ENCODE results near the gene WNK2. TPM values are rescaled to one million over a fixed set of nuclear protein-coding genes. Genes with fewer than 3 reads are reported as not detected.
A peak's percentile ranks its signal among the peaks of the same experiment; 100 is the strongest.

Gene WNK2
- total and polyA plus RNA-seq, 7 experiments from 2014 or later, result 0.32 to 0.83 (median 0.46) TPM; not detected in 3

DNA sequence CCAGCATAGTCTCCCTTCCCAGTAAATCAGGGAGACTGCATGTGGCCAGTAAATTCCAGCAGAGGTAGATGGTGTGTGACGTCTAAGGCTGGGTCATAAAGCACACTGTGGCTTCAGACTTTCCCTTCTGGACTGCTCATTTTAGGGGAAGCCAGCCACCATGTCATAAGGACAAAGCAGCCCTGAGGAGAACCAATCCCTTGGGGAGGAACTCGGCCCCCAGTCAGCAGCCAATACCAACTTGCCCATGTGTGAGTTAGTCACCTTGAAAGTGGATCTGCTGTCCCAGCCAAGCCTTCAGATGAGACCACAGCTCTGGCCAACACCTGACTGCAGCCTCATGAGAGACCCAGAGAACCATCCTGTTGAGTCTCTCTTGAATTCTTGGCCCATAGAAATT is 35.2 kb upstream of the WNK2 start:
- peaks cover 11 to 50% (median 37%) of the 10 kb centered on the region in 7 donors for H3K4me1 Mint-ChIP-seq
- intact Hi-C loops (cut with micrococcal nuclease), result no loop called here
- CTCF ChIA-PET, result no interaction called here
- Histone ChIP-seq H3K4me3 (ENCODE audit: low read length) (no peak overlapping the region), H3K4me1 (ENCODE audit: control insufficient read depth in 2 of 2, insufficient read depth in 2 of 2, low read length in 2 of 2) (peaks cover 13 to 20% of the 10 kb centered on the region in 2 donors), H3K27ac (ENCODE audit: low read depth, low read length) (no peak overlapping the region), H3K9me3 (ENCODE audit: control insufficient read depth in 2 of 3, low read length in 3 of 3) (no peaks in the 10 kb centered on the region), H3K27me3 (ENCODE audit: control insufficient read depth in 2 of 2, insufficient read depth in 2 of 2, low read length in 2 of 2) (no peaks in the 10 kb centered on the region), H3K36me3 (ENCODE audit: control insufficient read depth in 2 of 3, insufficient read depth in 3 of 3, low read length in 3 of 3) (no peaks in the 10 kb centered on the region)
- H3K36me3 Mint-ChIP-seq, result peaks cover 0 to 25% (median 0%) of the 10 kb centered on the region in 5 donors
- peak overlapping the region in 1 of 10 donors; percentile 33 for H3K4me3 Mint-ChIP-seq
- DNase-seq (no peak), ATAC-seq (no peak)
- peak overlapping the region in 8 of 9 donors; percentile 14 to 89 (median 62) for H3K27ac Mint-ChIP-seq
- no peaks in the 10 kb centered on the region for H3K27me3 Mint-ChIP-seq
- POLR2A ChIA-PET, result interaction anchor here (1.5 kb wide), 1 partner anchor 18 kb away, joined by 3 read pairs; no protein-coding TSS in a partner anchor
- peaks cover 0 to 18% (median 4%) of the 10 kb centered on the region in 11 donors for H3K9me3 Mint-ChIP-seq

GRCh38 chr9:93149361-93149760 is 34.6 kb upstream of the WNK2 start:
- Mint-ChIP-seq H3K4me1 (peaks cover 7 to 47% (median 31%) of the 10 kb centered on the region in 7 donors), H3K36me3 (peaks cover 0 to 25% (median 0%) of the 10 kb centered on the region in 5 donors), H3K27ac (peak overlapping the region in 5 of 9 donors; percentile 41 to 89 (median 76)), H3K9me3 (peaks cover 0 to 18% (median 4%) of the 10 kb centered on the region in 11 donors), H3K27me3 (no peaks in the 10 kb centered on the region), H3K4me3 (peak overlapping the region in 2 of 10 donors; percentile 6 to 56)
- ChIA-PET CTCF (interaction anchor here (0.6 kb wide), 2 partner anchors 136 to 1011 kb away, joined by 3 read pairs; no protein-coding TSS in a partner anchor), POLR2A (interaction anchor here (1.5 kb wide), 1 partner anchor 19 kb away, joined by 3 read pairs; no protein-coding TSS in a partner anchor)
- no peak for ATAC-seq
- DNase-seq, result no peak
- intact Hi-C loops (cut with micrococcal nuclease), result no loop called here
- H3K4me1 ChIP-seq (ENCODE audit: control insufficient read depth in 2 of 2, insufficient read depth in 2 of 2, low read length in 2 of 2), result peaks cover 6 to 14% of the 10 kb centered on the region in 2 donors
- H3K27ac ChIP-seq (ENCODE audit: low read depth, low read length), result no peak overlapping the region
- H3K9me3 ChIP-seq (ENCODE audit: control insufficient read depth in 2 of 3, low read length in 3 of 3), result no peaks in the 10 kb centered on the region
- H3K36me3 ChIP-seq (ENCODE audit: control insufficient read depth in 2 of 3, insufficient read depth in 3 of 3, low read length in 3 of 3), result no peaks in the 10 kb centered on the region
- no peak overlapping the region for H3K4me3 ChIP-seq (ENCODE audit: low read length)
- no peaks in the 10 kb centered on the region for H3K27me3 ChIP-seq (ENCODE audit: control insufficient read depth in 2 of 2, insufficient read depth in 2 of 2, low read length in 2 of 2)

GRCh38 chr9:93151097-93151784 is 32.7 kb upstream of the WNK2 start:
- no peaks in the 10 kb centered on the region for H3K27me3 Mint-ChIP-seq
- H3K9me3 Mint-ChIP-seq, result peaks cover 0 to 18% (median 3%) of the 10 kb centered on the region in 11 donors
- Histone ChIP-seq H3K9me3 (ENCODE audit: control insufficient read depth in 2 of 3, low read length in 3 of 3) (no peaks in the 10 kb centered on the region), H3K27ac (ENCODE audit: low read depth, low read length) (no peak overlapping the region), H3K4me3 (ENCODE audit: low read length) (no peak overlapping the region), H3K36me3 (ENCODE audit: control insufficient read depth in 2 of 3, insufficient read depth in 3 of 3, low read length in 3 of 3) (no peaks in the 10 kb centered on the region), H3K4me1 (ENCODE audit: control insufficient read depth in 2 of 2, insufficient read depth in 2 of 2, low read length in 2 of 2) (peaks cover 0 to 7% of the 10 kb centered on the region in 2 donors), H3K27me3 (ENCODE audit: control insufficient read depth in 2 of 2, insufficient read depth in 2 of 2, low read length in 2 of 2) (no peaks in the 10 kb centered on the region)
- POLR2A ChIA-PET, result interaction anchor here (0.6 kb wide), 1 partner anchor 14 kb away, joined by 3 read pairs; no protein-coding TSS in a partner anchor
- peaks cover 0 to 21% (median 0%) of the 10 kb centered on the region in 5 donors for H3K36me3 Mint-ChIP-seq
- no peak overlapping the region for H3K4me3 Mint-ChIP-seq
- ATAC-seq (no peak), DNase-seq (no peak)
- intact Hi-C loops (cut with micrococcal nuclease), result no loop called here
- CTCF ChIA-PET, result no interaction called here
- peaks cover 3 to 49% (median 19%) of the 10 kb centered on the region in 7 donors for H3K4me1 Mint-ChIP-seq
- peak overlapping the region in 2 of 9 donors; percentile 40 to 54 for H3K27ac Mint-ChIP-seq

GRCh38 chr9:93154293-93154903 is 29.5 kb upstream of the WNK2 start:
- ChIA-PET CTCF (interaction anchor here (1.1 kb wide), 1 partner anchor 10 kb away, joined by 3 read pairs; no protein-coding TSS in a partner anchor), POLR2A (interaction anchor here (0.6 to 1.6 kb wide), 5 partner anchors 8 to 156 kb away, joined by 3 to 6 read pairs (median 3); no protein-coding TSS in a partner anchor)
- Mint-ChIP-seq H3K27me3 (no peaks in the 10 kb centered on the region), H3K27ac (peak overlapping the region in 5 of 9 donors; percentile 17 to 72 (median 25)), H3K9me3 (no peaks in the 10 kb centered on the region), H3K36me3 (peaks cover 0 to 2% (median 0%) of the 10 kb centered on the region in 5 donors), H3K4me3 (peak overlapping the region in 1 of 10 donors; percentile 7), H3K4me1 (peaks cover 2 to 38% (median 8%) of the 10 kb centered on the region in 7 donors)
- Histone ChIP-seq H3K4me1 (ENCODE audit: control insufficient read depth in 2 of 2, insufficient read depth in 2 of 2, low read length in 2 of 2) (peaks cover 0 to 1% of the 10 kb centered on the region in 2 donors), H3K27ac (ENCODE audit: low read depth, low read length) (no peak overlapping the region), H3K36me3 (ENCODE audit: control insufficient read depth in 2 of 3, insufficient read depth in 3 of 3, low read length in 3 of 3) (no peaks in the 10 kb centered on the region), H3K27me3 (ENCODE audit: control insufficient read depth in 2 of 2, insufficient read depth in 2 of 2, low read length in 2 of 2) (no peaks in the 10 kb centered on the region), H3K4me3 (ENCODE audit: low read length) (no peak overlapping the region), H3K9me3 (ENCODE audit: control insufficient read depth in 2 of 3, low read length in 3 of 3) (no peaks in the 10 kb centered on the region)
- intact Hi-C loops (cut with micrococcal nuclease), result loop anchor here in 1 of 2 donors (2.0 kb wide), 1 partner anchor 46 kb away; no protein-coding TSS in a partner anchor
- ATAC-seq, result peak; percentile 70
- DNase-seq, result peak in 5 of 9 donors; percentile 34 to 55 (median 41)

- Histone ChIP-seq H3K4me3 (ENCODE audit: low read length) (no peak overlapping the region), H3K27me3 (ENCODE audit: control insufficient read depth in 2 of 2, insufficient read depth in 2 of 2, low read length in 2 of 2) (no peaks in the 10 kb centered on the region), H3K4me1 (ENCODE audit: control insufficient read depth in 2 of 2, insufficient read depth in 2 of 2, low read length in 2 of 2) (peaks cover 0 to 5% of the 10 kb centered on the region in 2 donors), H3K36me3 (ENCODE audit: control insufficient read depth in 2 of 3, insufficient read depth in 3 of 3, low read length in 3 of 3) (no peaks in the 10 kb centered on the region), H3K27ac (ENCODE audit: low read depth, low read length) (no peak overlapping the region), H3K9me3 (ENCODE audit: control insufficient read depth in 2 of 3, low read length in 3 of 3) (no peaks in the 10 kb centered on the region)
- no peaks in the 10 kb centered on the region for H3K9me3 Mint-ChIP-seq
- POLR2A ChIA-PET, result interaction anchor here (0.6 to 1.0 kb wide), 3 partner anchors 11 to 140 kb away, joined by 3 to 4 read pairs (median 4); no protein-coding TSS in a partner anchor
- H3K27ac Mint-ChIP-seq, result peak overlapping the region in 2 of 9 donors; percentile 11 to 71
- peaks cover under 1 to 34% (median 8%) of the 10 kb centered on the region in 7 donors for H3K4me1 Mint-ChIP-seq
- H3K27me3 Mint-ChIP-seq, result no peaks in the 10 kb centered on the region
- no peaks in the 10 kb centered on the region for H3K36me3 Mint-ChIP-seq
- ATAC-seq, result no peak
- CTCF ChIA-PET, result interaction anchor here (0.8 to 0.9 kb wide), 2 partner anchors 12 to 191 kb away, joined by 3 to 4 read pairs; no protein-coding TSS in a partner anchor
- H3K4me3 Mint-ChIP-seq, result no peak overlapping the region
- DNase-seq, result no peak
- intact Hi-C loops (cut with micrococcal nuclease), result loop anchor here (1.0 to 2.0 kb wide), 2 partner anchors 22 to 47 kb away; partner anchors contain the start of gene NINJ1 (in 1 of the 2)
Measured at GRCh38 chr9:93155716-93156474, 28.0 kb upstream of the WNK2 start.

All from naive thymus-derived CD4-positive, alpha-beta T cell (primary cell).